HG03025 (cell line): ENCODE results near the gene PROCA1.
"Not testable (repeated sequence)": the region's sequence is repeated elsewhere in the genome, so short reads cannot be mapped to it uniquely, and the experiment has no call there.

Experiments
- ATAC-seq: cut with Tn5 transposase; IDR thresholded peaks from one replicate; pipeline ENCODE4 v1.9.1; 2021; ENCODE audit warnings: mild to moderate bottlenecking, moderate library complexity; ENCODE audit not compliant: unreplicated experiment, low FRiP score

PROCA1 gene

GRCh38 chr17:28744104-28744971 is 32.6 kb upstream of the PROCA1 start:
- ATAC-seq: peak; percentile 9

- ATAC-seq: peak; percentile 43
Observed at GRCh38 chr17:28743243-28744103, 31.8 kb upstream of the PROCA1 start, which contains the start of gene TRAF4. Gene TRAF4, plus strand, starts transcription at chr17:28744011. Its CDS starts 102 bp downstream, at chr17:28744113.

DNA sequence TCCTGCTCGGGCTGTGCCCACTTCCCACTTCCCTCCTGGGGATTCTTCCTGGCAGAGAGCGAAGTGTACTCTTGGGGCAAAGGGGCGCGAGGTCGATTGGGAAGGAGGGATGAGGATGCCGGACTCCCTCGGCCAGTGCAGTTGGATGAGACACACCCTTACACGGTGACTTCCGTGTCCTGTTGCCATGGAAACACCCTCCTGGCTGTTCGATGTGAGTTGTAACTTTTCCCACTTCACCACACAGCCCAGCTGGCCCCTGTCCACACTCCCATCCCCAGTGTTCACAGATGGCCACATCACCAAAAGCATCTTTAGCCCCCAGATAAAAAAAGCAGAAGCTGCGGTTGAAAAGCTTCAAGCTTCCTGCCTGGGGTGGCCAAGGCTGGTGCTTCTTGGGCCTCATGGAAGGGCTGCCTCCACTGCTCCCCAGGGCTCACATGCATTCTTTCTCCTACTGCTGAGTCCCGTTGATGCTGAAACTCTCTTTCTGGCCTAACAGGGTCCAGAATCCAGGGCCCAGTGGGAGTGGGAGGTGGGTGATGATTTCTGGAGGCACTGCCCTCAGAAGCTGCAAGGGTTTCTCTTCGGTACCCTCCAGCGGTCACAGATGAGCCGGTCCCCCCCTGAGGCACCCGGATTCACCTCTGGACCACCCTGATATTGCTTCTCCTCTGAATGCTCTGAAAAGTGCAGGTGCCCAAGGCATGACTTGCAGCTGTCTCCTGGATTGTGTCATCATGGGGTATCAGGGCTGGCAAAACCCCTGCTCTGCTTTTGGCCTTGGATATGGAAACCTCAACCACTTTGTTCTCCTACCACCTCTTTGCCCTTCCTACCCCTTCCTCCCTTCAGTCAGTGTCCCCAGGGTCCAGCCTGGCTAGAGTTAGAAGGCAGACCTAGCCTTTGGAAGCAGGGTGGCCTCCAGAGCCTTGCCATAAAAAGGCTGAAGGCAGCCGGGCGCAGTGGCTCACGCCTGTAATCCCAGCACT is 30.0 kb upstream of the PROCA1 start:
- ATAC-seq: no peak

- no peak for ATAC-seq
Observed at GRCh38 chr17:28740406-28741357, 29.0 kb upstream of the PROCA1 start.

DNA sequence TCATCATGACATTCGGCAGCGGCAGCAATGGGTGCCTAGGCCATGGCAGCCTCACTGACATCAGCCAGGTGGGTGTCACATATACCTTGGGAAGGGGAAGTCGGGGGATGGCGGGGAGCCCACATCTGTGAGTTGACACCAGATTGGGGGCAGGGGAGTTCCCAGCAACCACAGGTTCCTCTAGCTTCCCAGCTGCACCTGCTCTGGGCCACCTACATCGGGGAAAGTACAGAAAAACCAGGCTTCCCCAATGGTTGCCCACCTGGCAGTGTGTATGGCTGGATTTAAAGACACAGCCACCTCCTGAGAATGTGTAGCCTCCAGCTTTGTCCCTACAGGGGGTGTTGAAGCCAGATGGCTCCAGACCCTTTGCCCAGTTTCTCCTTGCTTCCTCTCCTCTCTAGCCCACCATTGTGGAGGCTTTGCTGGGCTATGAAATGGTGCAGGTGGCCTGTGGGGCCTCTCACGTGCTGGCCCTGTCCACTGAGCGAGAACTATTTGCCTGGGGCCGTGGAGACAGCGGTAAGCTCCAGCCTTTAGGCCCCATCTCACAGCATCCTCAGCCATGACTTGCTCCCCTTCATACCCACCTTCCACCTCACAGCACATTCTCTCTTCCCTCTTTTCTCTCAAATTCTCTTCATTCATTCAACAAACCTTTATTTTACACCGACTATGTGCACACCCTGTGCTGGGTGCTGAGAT is 27.1 kb upstream of the PROCA1 start:
- ATAC-seq: no peak

- no peak for ATAC-seq
Observed at GRCh38 chr17:28737770-28738679, 26.3 kb upstream of the PROCA1 start.

GRCh38 chr17:28737316-28737715 is 25.6 kb upstream of the PROCA1 start:
- ATAC-seq: no peak

GRCh38 chr17:28735913-28736769 is 24.5 kb upstream of the PROCA1 start:
- not testable (repeated sequence) for ATAC-seq

DNA sequence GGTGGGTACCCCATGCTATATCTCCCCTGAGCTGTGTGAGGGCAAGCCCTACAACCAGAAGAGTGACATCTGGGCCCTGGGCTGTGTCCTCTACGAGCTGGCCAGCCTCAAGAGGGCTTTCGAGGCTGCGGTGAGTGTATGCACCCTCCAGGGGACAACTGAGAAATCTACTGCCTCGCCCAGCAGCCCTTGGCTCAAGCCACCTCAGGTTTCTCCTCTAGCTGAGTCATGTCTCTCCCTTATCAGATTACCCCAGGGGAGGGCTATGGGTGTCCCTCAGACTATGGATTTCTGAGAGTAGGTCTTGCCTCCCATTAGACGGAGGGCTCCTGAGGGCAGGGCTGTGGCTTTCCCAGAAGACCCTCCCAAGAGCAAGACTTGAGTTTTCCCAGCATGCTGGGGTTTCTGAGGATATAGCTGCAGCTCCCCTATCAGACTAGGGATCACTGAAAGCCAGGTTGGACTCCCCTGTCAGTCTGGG is 23.6 kb upstream of the PROCA1 start:
- no peak for ATAC-seq

GRCh38 chr17:28734712-28735241 is 23.1 kb upstream of the PROCA1 start:
- ATAC-seq: no peak

- no peak for ATAC-seq
Observed at GRCh38 chr17:28733346-28733745, 21.7 kb upstream of the PROCA1 start.

GRCh38 chr17:28729950-28730330 is 18.3 kb upstream of the PROCA1 start:
- no peak for ATAC-seq

- ATAC-seq: peak; percentile 38
Observed at GRCh38 chr17:28728364-28729200, 16.9 kb upstream of the PROCA1 start, which contains the start of gene NEK8. Gene NEK8, plus strand, starts transcription at chr17:28728788. Its CDS starts 26 bp downstream, at chr17:28728814.

DNA sequence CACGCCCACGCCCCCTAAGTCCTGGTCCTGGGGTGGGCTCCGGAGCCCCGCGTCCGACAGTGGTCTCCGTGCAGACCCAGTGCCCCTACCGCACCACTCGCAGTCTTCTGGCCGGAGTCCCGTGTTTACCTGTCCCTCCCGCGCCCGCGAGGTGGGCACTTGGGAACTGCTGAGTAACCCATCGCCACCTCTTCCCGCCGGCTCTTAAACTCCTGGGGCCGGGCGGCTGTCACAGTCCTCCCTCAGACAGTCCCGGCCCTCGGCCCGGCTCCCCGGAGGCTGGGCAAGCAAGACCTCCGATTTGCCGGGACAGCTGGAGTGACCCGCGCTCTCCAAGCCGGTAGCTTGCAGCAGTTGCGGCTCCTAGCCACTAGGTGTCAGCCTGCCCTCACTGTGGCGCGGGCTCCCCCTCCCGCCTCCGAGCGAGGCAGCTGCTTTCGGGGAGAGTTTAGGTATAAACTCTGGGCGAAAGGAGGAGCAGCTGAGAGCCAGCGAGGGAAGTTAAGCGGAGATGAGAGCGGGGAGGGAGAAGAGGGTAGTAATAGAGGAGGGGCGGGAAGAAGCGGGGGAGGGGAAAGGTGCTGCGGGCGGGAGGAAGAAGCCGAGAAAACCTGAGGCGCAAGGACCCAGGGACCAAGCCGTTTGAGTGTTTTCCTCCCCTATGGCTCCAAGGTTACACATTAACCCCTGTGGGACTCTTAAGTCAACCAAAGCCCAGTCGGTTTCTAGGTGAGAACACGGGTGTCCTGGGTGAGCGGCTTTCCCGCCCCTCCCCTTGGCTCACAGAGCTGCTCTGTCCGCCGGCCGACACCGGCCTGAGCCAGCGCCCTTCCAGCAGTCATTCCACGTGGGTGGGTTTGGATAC is 15.2 kb upstream of the PROCA1 start:
- ATAC-seq: peak; percentile 39
